Measurements from ENCODE around the gene SEC61G.

Gene SEC61G

DNA sequence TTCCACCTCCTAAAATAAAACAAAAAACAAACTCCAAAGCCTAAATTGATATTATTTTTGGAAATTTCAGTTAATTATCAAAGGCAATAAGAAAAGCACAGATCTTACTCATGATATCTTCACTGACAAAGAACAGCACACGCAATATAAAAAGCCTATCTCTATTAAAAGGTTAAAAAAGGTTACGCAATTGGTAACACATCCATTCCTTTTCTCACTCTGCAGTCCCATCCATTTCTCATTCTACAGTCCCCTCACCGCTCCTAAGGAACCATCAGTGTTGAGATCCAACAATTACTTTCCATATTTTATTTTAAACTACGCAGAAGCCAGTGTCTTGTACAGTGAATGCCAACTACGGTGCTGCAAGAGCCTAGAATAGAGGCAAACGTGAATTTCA, 1.3 kb downstream of the SEC61G start:
- FAIRE-seq = no peak

DNA sequence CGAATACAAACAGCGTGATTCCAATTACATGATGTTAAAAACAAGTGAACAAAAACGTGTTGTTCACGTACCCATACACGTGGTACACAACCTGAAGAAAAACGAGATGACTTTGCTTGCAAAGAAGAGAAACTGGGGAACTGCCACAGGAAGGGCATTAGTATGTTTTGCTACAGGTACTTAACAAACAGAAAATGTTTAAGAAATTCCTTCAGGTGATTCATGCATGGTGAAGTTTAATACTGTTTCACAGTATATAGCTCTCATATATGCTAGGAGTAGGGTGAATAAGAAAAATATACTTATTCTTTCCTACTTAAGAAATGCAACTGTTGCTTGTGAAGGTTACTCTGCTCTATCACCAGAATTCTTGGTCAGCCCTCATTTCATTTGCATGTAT, 9.8 kb downstream of the SEC61G start:
- FAIRE-seq = no peak

DNA sequence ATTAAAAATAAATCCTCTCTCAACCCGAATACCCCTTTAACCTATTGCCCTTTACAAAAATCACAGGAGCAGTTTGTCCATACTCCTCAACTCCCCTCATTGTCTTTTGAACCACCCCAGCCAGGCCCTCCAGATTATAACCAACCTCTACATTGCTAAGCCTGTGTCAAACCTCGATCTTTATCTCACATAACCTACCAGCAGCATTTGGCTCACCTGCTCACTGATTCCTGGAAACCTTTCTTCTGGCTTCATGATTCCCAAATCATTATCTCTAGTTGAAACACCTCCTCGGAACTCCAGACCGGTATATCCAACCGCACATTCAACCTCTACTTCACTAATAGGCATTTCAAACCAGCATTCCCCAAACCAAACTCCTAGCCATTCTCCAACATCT, 11.8 kb downstream of the SEC61G start:
- FAIRE-seq = no peak

DNA sequence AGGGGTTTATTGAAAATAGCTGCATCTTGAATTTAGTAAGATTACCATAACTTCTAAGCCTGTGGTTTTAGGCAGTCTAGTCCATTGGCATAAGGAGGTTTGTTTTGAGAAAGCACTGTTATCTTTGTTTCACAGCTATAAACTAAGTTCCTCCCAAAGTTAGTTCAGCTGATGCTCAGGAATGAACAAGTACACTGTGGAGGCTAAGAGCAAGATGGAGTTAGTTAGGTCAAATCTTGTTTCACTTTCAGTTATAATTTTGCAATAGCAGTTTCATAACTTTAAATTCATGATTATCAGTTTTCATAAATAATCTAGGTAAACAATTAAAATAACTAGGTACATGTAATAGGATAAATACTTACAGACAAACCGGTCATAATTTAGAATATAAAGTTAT, 15.4 kb downstream of the SEC61G start:
- peak; percentile 5 for FAIRE-seq

DNA sequence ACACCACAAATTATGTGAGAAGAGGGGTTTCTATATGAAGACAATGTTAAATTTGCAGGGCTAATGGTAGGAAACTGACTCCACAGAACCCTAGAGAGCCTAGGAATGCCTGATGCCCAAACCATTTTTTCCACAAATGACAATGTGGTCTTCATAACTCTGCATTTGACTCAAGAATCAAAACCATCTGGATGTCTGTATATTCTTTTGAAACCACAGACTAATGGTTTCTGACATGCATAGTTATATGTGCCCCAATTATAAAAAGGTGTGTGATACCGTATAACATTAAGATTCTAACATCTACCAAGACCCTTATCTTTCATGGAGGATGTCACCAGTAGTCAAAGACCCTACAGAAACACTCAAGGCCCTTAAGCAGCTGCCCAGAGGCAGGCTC, 20.3 kb downstream of the SEC61G start:
- no peak for FAIRE-seq

DNA sequence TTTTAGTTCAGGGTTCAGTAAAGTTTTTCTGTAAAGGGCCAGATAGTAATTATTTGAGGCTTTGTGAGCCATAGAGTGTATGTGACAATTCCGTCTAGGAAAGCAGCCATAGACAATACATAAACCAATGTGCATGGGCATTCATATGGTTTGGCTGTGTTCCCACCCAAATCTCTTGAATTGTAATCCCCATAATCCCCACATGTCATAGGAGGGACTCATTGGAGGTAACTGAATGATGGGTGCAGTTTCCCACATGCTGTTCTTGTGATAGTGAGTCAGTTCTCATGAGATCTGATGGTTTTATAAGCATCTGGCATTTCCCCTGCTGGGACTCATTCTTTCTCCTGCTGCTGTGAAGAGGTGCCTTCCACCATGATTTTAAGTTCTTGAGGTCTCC, 29.9 kb downstream of the SEC61G start:
- FAIRE-seq = no peak

DNA sequence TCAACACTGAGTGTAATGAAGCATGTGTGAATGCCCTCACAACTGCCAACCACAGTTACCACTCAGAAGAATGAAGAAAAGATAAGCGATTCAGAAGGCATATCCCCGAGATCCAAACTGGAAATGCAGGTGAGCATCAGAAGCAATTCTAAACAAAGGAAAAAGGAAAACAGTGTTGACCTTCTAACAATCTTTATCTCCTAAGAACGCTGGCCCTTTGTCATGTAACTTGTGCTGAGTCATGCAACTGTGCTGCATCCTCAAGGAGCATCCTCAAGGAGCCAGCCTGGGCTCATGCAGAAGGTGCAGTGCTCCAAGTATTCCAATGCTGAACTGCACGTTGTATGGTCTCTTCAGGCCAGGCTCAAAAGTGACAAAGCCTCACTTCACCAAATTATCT, 30.6 kb downstream of the SEC61G start:
- no peak for FAIRE-seq

DNA sequence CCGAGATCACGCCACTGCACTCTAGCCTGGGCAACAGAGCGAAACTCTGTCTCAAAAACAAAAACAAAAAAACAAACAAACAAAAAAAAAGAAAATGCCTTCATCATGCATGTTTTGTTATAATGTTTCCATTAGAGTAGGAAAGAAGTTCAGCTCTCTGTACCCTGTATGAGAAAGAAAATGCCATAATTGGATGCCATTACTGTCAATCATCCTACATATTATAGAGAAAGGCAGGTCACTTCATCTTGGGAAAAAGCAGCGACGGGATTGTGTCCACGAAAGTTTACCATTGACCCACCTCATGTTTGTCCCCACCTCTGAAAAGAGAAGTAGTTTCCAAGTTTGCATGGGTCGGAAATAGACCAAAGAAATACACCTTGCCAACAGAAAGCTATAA, 33.8 kb downstream of the SEC61G start:
- FAIRE-seq = no peak

DNA sequence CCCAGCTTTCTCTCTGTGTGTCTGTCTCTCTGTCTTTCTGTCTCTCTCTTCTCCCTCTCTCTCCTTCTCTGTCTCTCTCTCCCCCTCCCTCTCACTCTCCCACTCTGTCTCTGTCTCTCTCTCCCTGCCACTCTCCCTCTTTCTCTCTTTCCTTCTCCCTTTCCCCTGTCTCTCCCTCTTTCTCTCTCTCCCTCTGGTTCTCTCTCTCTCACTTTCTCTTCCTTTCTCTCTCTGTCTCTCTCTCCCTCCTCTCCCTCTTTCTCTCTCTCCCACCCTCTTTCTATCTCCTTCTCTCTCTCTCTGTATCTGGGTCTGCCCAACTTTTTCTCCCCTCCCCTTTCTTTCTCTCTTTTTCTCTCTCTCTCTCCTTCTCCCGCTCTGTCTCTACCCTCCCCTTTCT, 36.5 kb downstream of the SEC61G start:
- no peak for FAIRE-seq

DNA sequence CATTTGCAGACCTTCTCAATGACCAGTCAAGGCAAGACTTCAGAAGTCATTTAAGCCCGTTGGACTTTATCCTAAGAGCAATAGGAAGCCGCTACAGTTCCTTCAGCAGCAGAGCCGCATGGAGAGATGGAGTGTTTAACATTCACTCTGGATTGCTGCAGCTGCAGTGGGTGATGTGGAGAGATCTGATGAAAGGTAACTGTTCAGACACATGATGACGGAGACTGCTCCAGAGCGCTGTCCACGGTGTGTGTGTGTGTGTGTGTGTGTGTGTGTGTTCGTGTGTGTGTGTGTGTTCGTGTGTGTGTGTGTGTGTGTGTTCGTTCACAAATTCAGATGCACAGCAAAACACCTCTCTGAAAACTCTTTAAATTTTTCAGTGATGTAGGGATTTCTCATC, 37.0 kb downstream of the SEC61G start:
- no peak for FAIRE-seq

DNA sequence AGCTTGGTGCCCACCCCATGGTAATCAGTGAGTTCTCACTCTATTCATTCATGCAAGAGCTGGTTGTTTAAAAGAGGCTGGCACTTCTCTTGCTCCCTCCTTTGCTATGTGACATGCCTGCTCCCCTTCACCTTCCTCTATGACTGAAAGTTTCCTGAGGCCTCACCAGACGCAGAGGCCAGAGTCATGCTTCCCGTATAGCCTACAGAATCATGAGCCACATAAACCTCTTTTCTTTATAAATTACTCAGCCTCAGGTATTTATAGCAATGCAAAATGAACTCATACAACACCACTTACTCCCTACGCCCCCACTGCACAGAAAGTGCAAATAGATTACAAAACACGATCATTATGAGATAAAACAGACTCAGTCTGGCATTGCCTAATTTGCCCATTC, 39.0 kb downstream of the SEC61G start:
- FAIRE-seq = no peak

DNA sequence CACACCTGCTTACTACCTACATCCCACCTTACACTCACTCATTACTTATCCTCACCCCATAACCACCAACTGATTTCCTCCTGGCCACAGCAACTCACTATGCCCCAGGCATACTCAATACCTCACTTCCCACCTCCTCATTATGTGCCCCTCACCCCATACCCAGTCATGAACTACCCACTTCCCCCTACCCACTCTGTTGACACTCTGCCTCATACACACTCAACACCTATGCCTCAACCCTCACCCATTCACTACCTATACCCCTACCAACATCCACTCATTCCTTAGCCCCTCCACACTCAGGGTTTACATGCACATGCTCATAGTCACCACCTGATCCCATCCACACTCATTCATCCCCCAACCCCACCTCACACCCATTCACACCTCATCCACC, 39.6 kb downstream of the SEC61G start:
- no peak for FAIRE-seq

DNA sequence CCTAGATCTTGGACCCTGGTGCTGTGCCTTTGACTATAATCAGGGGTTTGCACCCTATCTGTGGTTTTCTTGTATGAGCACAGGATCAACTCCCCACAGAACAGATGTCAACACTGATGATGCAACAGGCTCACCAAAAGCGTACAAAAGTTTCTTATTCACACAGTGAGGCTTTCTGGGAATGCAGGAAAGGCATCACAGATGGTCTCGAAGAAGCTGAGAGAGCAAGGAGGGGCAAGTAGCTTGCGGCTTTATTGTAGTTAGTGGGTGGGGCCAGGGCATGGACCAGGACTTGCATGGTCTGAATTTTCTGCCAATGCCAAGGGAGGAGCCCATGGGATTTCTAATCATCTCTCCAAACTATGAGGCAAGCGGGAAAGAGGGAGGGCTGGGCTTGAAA, 46.2 kb downstream of the SEC61G start:
- no peak for FAIRE-seq

DNA sequence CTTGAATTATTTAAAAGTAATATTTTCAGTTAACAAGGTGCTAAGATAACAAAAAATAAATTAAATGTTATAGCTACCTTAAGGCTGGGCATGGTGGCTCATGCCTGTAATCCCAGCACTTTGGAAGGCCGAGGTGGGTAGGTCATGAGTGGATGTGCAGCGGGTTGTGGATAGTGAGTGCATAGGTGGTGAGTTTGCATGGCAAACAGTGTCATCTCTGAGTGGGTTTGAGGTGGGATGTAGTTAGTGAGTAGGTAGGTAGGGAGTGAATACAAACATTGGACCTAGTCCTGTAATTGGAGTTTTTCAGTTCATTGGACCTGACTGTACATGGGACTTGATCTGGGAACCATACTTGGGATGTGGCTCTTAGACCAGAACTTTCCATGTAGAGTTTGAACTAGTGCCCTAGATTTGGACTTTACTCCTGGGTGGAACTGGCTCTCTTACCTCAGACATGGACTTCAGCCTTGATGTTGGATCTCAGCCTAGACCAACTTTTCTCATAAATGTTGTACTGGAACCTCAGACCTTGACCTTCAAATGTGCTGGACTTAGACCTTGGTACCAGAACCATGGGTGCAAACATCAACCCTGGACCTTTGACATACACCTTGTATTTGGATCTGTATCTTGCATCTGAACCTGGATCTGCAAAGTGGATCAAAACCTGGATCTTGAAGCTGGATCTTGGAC, 47.0 kb downstream of the SEC61G start:
- no peak for FAIRE-seq

DNA sequence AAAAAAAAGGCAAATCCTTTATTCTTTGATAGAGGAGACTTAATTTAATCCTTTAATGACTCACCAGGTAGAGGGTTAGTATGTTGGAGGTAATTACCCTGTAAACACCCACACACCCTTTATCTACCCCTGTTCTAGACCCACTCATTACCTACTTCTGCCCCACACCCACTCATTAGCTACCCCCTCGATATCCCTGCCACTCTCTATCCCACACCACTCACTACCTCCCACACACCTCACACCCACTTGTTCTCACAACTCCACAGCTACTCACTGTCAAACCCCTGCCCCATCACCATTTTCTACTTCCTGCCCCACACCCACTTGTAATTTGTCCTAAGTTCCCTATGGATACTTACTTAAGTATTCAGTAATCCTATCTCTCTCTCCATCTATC, 49.7 kb downstream of the SEC61G start:
- no peak for FAIRE-seq

DNA sequence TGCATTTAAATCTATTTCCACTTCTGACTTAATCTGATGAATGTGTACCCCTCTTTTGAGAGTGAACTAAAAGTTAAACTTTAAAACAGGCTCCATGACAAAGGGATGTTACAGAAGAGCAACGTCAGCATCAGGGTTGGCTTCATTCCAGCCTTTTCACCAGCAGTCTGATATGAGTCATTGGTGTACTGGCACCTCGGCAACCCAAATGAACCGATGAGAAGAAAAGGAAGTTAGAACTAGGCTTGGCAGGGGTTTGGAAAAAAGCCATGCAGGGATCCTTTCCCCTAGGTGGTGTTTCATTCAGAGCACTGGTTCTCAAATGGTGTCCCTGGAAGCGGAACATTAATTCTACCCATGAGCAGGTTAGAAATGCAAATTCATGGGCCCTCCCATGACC, 53.6 kb downstream of the SEC61G start:
- FAIRE-seq = no peak

DNA sequence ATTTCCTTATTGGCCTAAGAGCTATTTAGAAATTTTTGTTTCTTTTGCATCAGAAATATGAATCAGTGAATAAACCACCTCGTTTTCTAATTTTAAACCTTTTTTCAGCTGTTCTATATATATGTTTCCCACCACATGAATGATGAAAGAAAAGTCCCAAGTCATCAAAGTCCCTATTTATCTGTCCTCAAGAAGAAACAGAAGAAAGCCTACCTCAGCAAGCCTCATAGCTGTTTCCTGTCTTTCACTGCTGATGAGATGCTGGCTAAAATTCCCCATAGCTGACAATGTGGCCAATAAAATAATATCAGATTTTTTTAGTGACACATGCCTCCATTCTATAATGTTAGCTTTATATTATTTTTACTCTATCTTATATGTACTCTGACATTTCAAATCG, 54.2 kb downstream of the SEC61G start:
- FAIRE-seq = no peak

Measured in islet of Langerhans (tissue), 1 donor.